GM21515 (cell line): Measurements from ENCODE around the gene SFTPD.
"Not testable (repeated sequence)": the region's sequence is repeated elsewhere in the genome, so short reads cannot be mapped to it uniquely, and the experiment has no call there.

Experiments
- ATAC-seq: cut with Tn5 transposase; IDR thresholded peaks from one replicate; pipeline ENCODE4 v1.9.1; 2021; ENCODE audit not compliant: unreplicated experiment

Gene SFTPD

GRCh38 chr10:79948976-79949722 is at the start of gene SFTPD:
Gene SFTPD, minus strand, starts transcription at chr10:79949105. Its CDS starts 2,446 bp downstream, at chr10:79946659.
- ATAC-seq: no peak

GRCh38 chr10:79995979-79996634 is 47.2 kb upstream of the SFTPD start:
- ATAC-seq: no peak

- ATAC-seq: no peak
Observed at GRCh38 chr10:79994556-79994955, 45.7 kb upstream of the SFTPD start.

GRCh38 chr10:79988199-79988598 is 39.3 kb upstream of the SFTPD start:
- not testable (repeated sequence) for ATAC-seq

- not testable (repeated sequence) for ATAC-seq
Observed at GRCh38 chr10:79986661-79987060, 37.8 kb upstream of the SFTPD start.

- no peak for ATAC-seq
Observed at GRCh38 chr10:79985481-79986072, 36.7 kb upstream of the SFTPD start.

GRCh38 chr10:79984851-79985250 is 35.9 kb upstream of the SFTPD start:
- no peak for ATAC-seq

- no peak for ATAC-seq
Observed at GRCh38 chr10:79983286-79983909, 34.5 kb upstream of the SFTPD start.

GRCh38 chr10:79982861-79983260 is 34.0 kb upstream of the SFTPD start:
- ATAC-seq: no peak

- no peak for ATAC-seq
Observed at GRCh38 chr10:79982362-79982800, 33.5 kb upstream of the SFTPD start.

GRCh38 chr10:79981450-79982361 is 32.8 kb upstream of the SFTPD start:
- ATAC-seq: no peak

- ATAC-seq: no peak
Observed at GRCh38 chr10:79980711-79981110, 31.8 kb upstream of the SFTPD start.

GRCh38 chr10:79979976-79980687 is 31.2 kb upstream of the SFTPD start:
- ATAC-seq: no peak

GRCh38 chr10:79979310-79979975 is 30.5 kb upstream of the SFTPD start:
- no peak for ATAC-seq

GRCh38 chr10:79976999-79977398 is 28.1 kb upstream of the SFTPD start:
- ATAC-seq: no peak

- ATAC-seq: no peak
Observed at GRCh38 chr10:79970062-79970461, 21.2 kb upstream of the SFTPD start.

- ATAC-seq: no peak
Observed at GRCh38 chr10:79947787-79948424, 999 bp downstream of the SFTPD start.

- no peak for ATAC-seq
Observed at GRCh38 chr10:79947083-79947415, 1.9 kb downstream of the SFTPD start.
